Measurements from ENCODE around the gene PDLIM3.

Gene PDLIM3

DNA sequence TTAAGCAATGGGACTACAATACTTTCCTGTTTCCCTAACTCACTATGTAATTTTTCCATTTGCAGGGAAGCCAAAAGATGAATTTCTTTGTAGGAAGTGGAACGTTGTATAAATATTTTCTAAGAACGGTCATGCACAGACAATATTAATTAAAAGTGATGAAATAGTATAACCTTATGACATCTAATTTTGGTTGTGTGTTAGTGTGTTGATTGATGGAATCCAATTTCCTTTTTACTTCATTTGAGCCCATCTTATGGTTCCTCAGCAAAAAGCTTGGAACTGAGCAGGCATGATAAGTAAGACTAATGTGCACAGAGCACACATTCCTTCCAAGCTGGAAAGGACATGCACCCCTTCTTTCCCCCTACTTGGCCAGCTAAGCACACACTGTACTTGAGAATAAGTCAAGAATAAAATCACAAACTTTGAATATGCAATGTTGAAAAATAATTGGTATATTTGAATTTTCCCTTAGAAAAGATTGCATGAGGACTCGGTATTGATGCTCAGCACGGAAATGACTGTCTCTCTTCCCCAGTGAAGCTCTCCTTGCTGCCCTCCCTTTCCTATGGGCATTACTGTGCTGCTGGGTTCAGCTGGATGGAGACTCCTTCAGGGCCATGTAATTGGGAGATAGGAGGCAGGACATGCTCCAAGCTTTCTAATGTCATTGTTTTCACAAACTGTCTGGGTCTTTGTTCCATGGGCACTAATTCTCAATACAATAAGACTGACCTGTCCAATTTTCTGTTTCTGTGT lies 19.2 kb upstream of the PDLIM3 start:
- no peak for TF ChIP-seq POLR2AphosphoS5 (IDR thresholded peaks at IDR 0.05; ENCODE audit: low read depth, low read length)
- no peak for TF ChIP-seq TAF1 (IDR thresholded peaks at IDR 0.05; ENCODE audit: borderline replicate concordance, insufficient read depth, low read length)
- TF ChIP-seq, protein P1, sequence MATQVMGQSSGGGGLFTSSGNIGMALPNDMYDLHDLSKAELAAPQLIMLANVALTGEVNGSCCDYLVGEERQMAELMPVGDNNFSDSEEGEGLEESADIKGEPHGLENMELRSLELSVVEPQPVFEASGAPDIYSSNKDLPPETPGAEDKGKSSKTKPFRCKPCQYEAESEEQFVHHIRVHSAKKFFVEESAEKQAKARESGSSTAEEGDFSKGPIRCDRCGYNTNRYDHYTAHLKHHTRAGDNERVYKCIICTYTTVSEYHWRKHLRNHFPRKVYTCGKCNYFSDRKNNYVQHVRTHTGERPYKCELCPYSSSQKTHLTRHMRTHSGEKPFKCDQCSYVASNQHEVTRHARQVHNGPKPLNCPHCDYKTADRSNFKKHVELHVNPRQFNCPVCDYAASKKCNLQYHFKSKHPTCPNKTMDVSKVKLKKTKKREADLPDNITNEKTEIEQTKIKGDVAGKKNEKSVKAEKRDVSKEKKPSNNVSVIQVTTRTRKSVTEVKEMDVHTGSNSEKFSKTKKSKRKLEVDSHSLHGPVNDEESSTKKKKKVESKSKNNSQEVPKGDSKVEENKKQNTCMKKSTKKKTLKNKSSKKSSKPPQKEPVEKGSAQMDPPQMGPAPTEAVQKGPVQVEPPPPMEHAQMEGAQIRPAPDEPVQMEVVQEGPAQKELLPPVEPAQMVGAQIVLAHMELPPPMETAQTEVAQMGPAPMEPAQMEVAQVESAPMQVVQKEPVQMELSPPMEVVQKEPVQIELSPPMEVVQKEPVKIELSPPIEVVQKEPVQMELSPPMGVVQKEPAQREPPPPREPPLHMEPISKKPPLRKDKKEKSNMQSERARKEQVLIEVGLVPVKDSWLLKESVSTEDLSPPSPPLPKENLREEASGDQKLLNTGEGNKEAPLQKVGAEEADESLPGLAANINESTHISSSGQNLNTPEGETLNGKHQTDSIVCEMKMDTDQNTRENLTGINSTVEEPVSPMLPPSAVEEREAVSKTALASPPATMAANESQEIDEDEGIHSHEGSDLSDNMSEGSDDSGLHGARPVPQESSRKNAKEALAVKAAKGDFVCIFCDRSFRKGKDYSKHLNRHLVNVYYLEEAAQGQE (IDR thresholded peaks at IDR 0.05; ENCODE audit: insufficient read depth in 1 of 2, low read depth in 2 of 2, low read length in 2 of 2): no peak
- no peak for TF ChIP-seq FOXP2 (optimal IDR thresholded peaks at IDR 0.05; ENCODE audit: borderline replicate concordance, extremely low read depth, extremely low read length, insufficient read depth)
- TF ChIP-seq SIN3A (IDR thresholded peaks at IDR 0.05; ENCODE audit: borderline replicate concordance, insufficient read depth, low read length): no peak

DNA sequence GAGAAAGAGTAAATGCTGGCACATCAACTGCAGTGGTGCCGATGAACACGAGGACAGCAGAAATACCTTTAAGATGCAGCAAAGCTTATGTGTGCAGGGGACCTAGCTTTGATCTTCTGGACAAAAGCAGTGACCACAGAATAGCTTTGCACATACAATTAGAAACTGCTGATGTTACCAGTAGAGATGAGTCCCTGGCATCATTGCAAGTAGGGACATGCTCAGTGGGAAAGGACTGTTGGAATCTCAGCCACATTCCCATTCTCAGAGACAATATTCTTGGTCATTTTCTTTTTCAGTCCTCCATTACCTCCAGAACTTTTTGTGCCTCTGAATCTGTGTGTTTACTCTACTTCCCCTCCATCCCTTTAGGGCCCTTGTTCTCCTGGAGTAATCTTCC lies 16.9 kb upstream of the PDLIM3 start:
- TF ChIP-seq TAF1 (IDR thresholded peaks at IDR 0.05; ENCODE audit: borderline replicate concordance, insufficient read depth, low read length) (no peak), POLR2AphosphoS5 (IDR thresholded peaks at IDR 0.05; ENCODE audit: low read depth, low read length) (no peak), FOXP2 (optimal IDR thresholded peaks at IDR 0.05; ENCODE audit: borderline replicate concordance, extremely low read depth, extremely low read length, insufficient read depth) (no peak), SIN3A (IDR thresholded peaks at IDR 0.05; ENCODE audit: borderline replicate concordance, insufficient read depth, low read length) (no peak)
- TF ChIP-seq, protein P1 (IDR thresholded peaks at IDR 0.05; ENCODE audit: insufficient read depth in 1 of 2, low read depth in 2 of 2, low read length in 2 of 2): no peak

DNA sequence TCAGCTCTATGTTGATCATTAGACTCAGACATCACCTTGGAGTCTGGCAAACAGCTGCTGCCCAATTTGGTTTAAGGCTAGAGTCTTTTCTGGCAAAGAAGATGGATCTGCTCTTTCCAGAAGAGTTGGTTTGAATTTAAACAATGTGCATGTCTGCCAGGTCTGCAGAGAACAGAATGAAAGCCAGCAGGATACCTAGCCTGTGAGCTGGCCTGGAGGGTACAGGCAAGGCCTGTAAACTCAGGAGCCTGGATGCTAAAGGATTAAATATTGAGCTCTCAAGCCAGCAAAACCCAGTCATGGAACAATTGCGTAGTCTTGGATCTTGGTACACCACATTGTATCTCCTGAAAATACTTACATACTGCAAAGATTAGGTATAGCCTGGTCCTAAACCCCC lies 15.6 kb upstream of the PDLIM3 start:
- TF ChIP-seq POLR2AphosphoS5 (IDR thresholded peaks at IDR 0.05; ENCODE audit: low read depth, low read length) (no peak), TAF1 (IDR thresholded peaks at IDR 0.05; ENCODE audit: borderline replicate concordance, insufficient read depth, low read length) (no peak), SIN3A (IDR thresholded peaks at IDR 0.05; ENCODE audit: borderline replicate concordance, insufficient read depth, low read length) (no peak)
- TF ChIP-seq, protein P1 (IDR thresholded peaks at IDR 0.05; ENCODE audit: insufficient read depth in 1 of 2, low read depth in 2 of 2, low read length in 2 of 2): no peak

DNA sequence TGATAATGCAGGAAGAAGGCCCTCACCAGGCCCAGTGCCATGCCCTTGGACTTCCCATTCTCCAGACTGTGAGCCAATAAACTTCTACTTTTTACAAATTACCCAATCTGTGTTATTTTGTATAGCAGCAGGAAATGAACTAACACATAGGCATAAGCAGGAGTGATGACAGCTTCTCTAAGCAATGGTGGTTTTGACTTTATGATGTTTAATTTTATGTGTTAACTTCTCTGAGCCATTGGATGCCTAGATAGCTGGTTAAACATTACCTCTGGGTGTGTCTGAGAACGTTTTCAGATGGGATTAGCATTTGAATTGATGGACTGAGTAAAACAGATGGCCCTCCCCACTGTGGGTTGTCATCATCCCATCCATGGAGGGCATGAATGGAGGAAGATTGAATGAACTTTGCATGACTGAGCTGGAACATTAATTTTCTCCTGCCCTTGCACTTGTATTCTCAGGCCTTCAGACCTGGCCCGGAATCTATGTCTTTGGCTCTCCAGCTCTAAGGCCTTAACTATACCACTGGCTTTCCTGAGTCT lies 13.9 kb upstream of the PDLIM3 start:
- TF ChIP-seq SIN3A (IDR thresholded peaks at IDR 0.05; ENCODE audit: borderline replicate concordance, insufficient read depth, low read length): no peak
- no peak for TF ChIP-seq POLR2AphosphoS5 (IDR thresholded peaks at IDR 0.05; ENCODE audit: low read depth, low read length)
- TF ChIP-seq, protein P1 (IDR thresholded peaks at IDR 0.05; ENCODE audit: insufficient read depth in 1 of 2, low read depth in 2 of 2, low read length in 2 of 2): no peak
- no peak for TF ChIP-seq FOXP2 (optimal IDR thresholded peaks at IDR 0.05; ENCODE audit: borderline replicate concordance, extremely low read depth, extremely low read length, insufficient read depth)
- TF ChIP-seq TAF1 (IDR thresholded peaks at IDR 0.05; ENCODE audit: borderline replicate concordance, insufficient read depth, low read length): no peak
